Mucosa of gallbladder (tissue), 1 donor: Measurements from ENCODE around the gene PMP22. TPM values are rescaled to one million over a fixed set of nuclear protein-coding genes. Genes with fewer than 3 reads are reported as not detected.
"Not testable (repeated sequence)": the region's sequence is repeated elsewhere in the genome, so short reads cannot be mapped to it uniquely, and the experiment has no call there.

Source experiments
- DNase-seq: peaks from one replicate; pipeline ENCODE4 v3.0.0-alpha.2; 2020; ENCODE audit warnings: low spot score
- total RNA-seq: library from RNA; stranded (reverse); gene quantifications from one replicate; pipeline ENCODE4 v1.2.1, GENCODE V29; 2021
- donor health status: DM: no; HTN: no; CAD: no.

PMP22 gene
- total RNA-seq, 1 donor from 2014 or later = 61.4 TPM

GRCh38 chr17:15255713-15256454 is 9.2 kb downstream of the PMP22 start:
- DNase-seq = no peak

GRCh38 chr17:15250135-15250860 is 14.8 kb downstream of the PMP22 start:
- DNase-seq = no peak

- DNase-seq = no peak
Observed at GRCh38 chr17:15249487-15249886, 15.6 kb downstream of the PMP22 start.

GRCh38 chr17:15247891-15248529 is 17.1 kb downstream of the PMP22 start:
- DNase-seq = no peak

- no peak for DNase-seq
Observed at GRCh38 chr17:15245054-15245453, 20.1 kb downstream of the PMP22 start.

- DNase-seq = no peak
Observed at GRCh38 chr17:15240644-15241043, 24.5 kb downstream of the PMP22 start.

GRCh38 chr17:15239491-15239890 is 25.6 kb downstream of the PMP22 start:
- DNase-seq = no peak

GRCh38 chr17:15238676-15239422 is 26.3 kb downstream of the PMP22 start:
- DNase-seq = no peak

- no peak for DNase-seq
Observed at GRCh38 chr17:15238057-15238456, 27.1 kb downstream of the PMP22 start.

- DNase-seq = no peak
Observed at GRCh38 chr17:15237106-15237425, 28.1 kb downstream of the PMP22 start.

- no peak for DNase-seq
Observed at GRCh38 chr17:15236281-15237105, 28.6 kb downstream of the PMP22 start.

GRCh38 chr17:15233971-15234370 is 31.2 kb downstream of the PMP22 start:
- no peak for DNase-seq

- DNase-seq = no peak
Observed at GRCh38 chr17:15233022-15233805, 31.9 kb downstream of the PMP22 start.

GRCh38 chr17:15232517-15232915 is 32.6 kb downstream of the PMP22 start:
- no peak for DNase-seq

GRCh38 chr17:15231851-15232516 is 33.1 kb downstream of the PMP22 start:
- no peak for DNase-seq

- no peak for DNase-seq
Observed at GRCh38 chr17:15230866-15231265, 34.3 kb downstream of the PMP22 start.

- DNase-seq = not testable (repeated sequence)
Observed at GRCh38 chr17:15221827-15222226, 43.3 kb downstream of the PMP22 start.

- DNase-seq = no peak
Observed at GRCh38 chr17:15220785-15221184, 44.3 kb downstream of the PMP22 start.

GRCh38 chr17:15216481-15216880 is 48.6 kb downstream of the PMP22 start:
- DNase-seq = no peak
